K562 (cell line): ENCODE data around the gene TMEM178A. TPM values are rescaled to one million over a fixed set of nuclear protein-coding genes. Genes with fewer than 3 reads are reported as not detected.

Source experiments
- ATAC-seq: fragments of 200-7000 bp; cut with Tn5 transposase; 3 replicates; pipeline ENCODE4 v1.9.1; 2020; ENCODE audit warnings: moderate library complexity
- BruUV-seq: library from RNA; stranded (reverse); fragments of 400-500 nt; replicated peaks from 2 replicates; lab custom pipeline; 2021; lab: Mats Ljungman, UMichigan
- CTCF ChIA-PET: fragments of 300-600 bp; formaldehyde crosslinking; extraction: SDS; loops from one replicate; lab custom pipeline; 2021; ENCODE audit warnings: low intra/inter-chr PET ratio; lab: Yijun Ruan, JAX
- POLR2A ChIA-PET: fragments of 300-600, 350-650 bp; sonication (Branson Sonifier 250); formaldehyde crosslinking; extraction: SDS; loops from one replicate; lab custom pipeline; 2021; ENCODE audit warnings: antibody characterized with exemption, inconsistent platforms; lab: Yijun Ruan, JAX
- DNase-seq, 4 experiments: peaks; one replicate each; pipeline versions ENCODE4 v3.0.0 to v3.0.0-alpha.2; 2011 to 2018; ENCODE audit warnings: low spot score in 3 of 4, mixed read lengths in 3 of 4; ENCODE audit errors: extremely low read depth in 1 of 4
- FAIRE-seq: peaks from 2 replicates; lab custom pipeline; 2011; peaks lifted over from hg19 to GRCh38; lab: Jason Lieb, UNC
- H2AFZ ChIP-seq: 2 replicates; pipeline ENCODE4 v1.6.0; 2011; ENCODE audit warnings: low read depth, low read length, control low read depth, inconsistent platforms
- H3K27ac ChIP-seq: fragments of 200-600 bp; 3 replicates; pipeline ENCODE4 v1.8.0; 2011; ENCODE audit warnings: low read depth, mild to moderate bottlenecking, control low read depth, inconsistent platforms, low read length, moderate library complexity, mixed read lengths; ENCODE audit errors: extremely low read depth
- H3K27me3 ChIP-seq, 2 experiments: fragments of 300-600 bp in 1 of 2; 2 replicates in 1 of 2; 3 replicates in 1 of 2; pipeline versions ENCODE4 v1.6.0 to v1.8.0; 2011; ENCODE audit warnings: inconsistent platforms in 2 of 2, low read length in 2 of 2, mild to moderate bottlenecking in 1 of 2, mixed read lengths in 1 of 2, moderate library complexity in 1 of 2; ENCODE audit not compliant: control insufficient read depth in 2 of 2, insufficient read depth in 2 of 2
- H3K36me3 ChIP-seq: fragments of 300-600 bp; 3 replicates; pipeline ENCODE4 v1.8.0; 2011; ENCODE audit warnings: mild to moderate bottlenecking, low read length, inconsistent platforms; ENCODE audit not compliant: control insufficient read depth, insufficient read depth
- H3K4me1 ChIP-seq, 2 experiments: fragments of 200-600 bp in 1 of 2; replicated peaks in 1 of 2; 2 replicates in 1 of 2; 3 replicates in 1 of 2; pipeline versions ENCODE4 v1.5.1 to v1.8.0; 2011; ENCODE audit warnings: inconsistent platforms in 2 of 2, low read length in 2 of 2, mild to moderate bottlenecking in 1 of 2, mixed read lengths in 1 of 2, moderate library complexity in 1 of 2; ENCODE audit not compliant: control insufficient read depth in 2 of 2, insufficient read depth in 2 of 2
- H3K4me2 ChIP-seq: 2 replicates; pipeline ENCODE4 v1.6.1; 2011; ENCODE audit warnings: low read length, control low read depth, inconsistent platforms, mixed read lengths; ENCODE audit not compliant: insufficient read depth
- H3K4me3 ChIP-seq: fragments of 200-600 bp; sonication (generic), shearing (Covaris generic); 2 replicates; pipeline ENCODE4 v1.5.1; 2016; ENCODE audit warnings: control low read depth, inconsistent platforms
- H3K79me2 ChIP-seq: fragments of 200-600 bp; 3 replicates; pipeline ENCODE4 v1.8.0; 2011; ENCODE audit warnings: low read length, inconsistent platforms; ENCODE audit not compliant: control insufficient read depth, insufficient read depth
- H3K9ac ChIP-seq, 2 experiments: 2 replicates each; pipeline versions ENCODE4 v1.6.0 to v1.6.1; 2011; ENCODE audit warnings: low read depth in 2 of 2, low read length in 2 of 2, control low read depth in 1 of 2, inconsistent platforms in 1 of 2, mild to moderate bottlenecking in 1 of 2, mixed read lengths in 1 of 2; ENCODE audit not compliant: insufficient read depth in 1 of 2
- H3K9me1 ChIP-seq: one replicate; pipeline ENCODE4 v1.6.0; 2011; ENCODE audit warnings: inconsistent platforms, mild to moderate bottlenecking, low read length, moderate library complexity; ENCODE audit not compliant: control insufficient read depth, insufficient read depth
- H3K9me3 ChIP-seq: replicated peaks from 2 replicates; pipeline ENCODE4 v1.5.1; 2011; ENCODE audit warnings: low read depth, low read length, inconsistent platforms; ENCODE audit not compliant: control insufficient read depth, insufficient read depth
- H4K20me1 ChIP-seq: replicated peaks from 2 replicates; pipeline ENCODE4 v1.6.1; 2011; ENCODE audit warnings: low read length, inconsistent platforms, mixed read lengths; ENCODE audit not compliant: control insufficient read depth, insufficient read depth
- BDP1 ChIP-seq: IDR thresholded peaks from 3 replicates; pipeline ENCODE4 v1.6.1; 2011; ENCODE audit not compliant: insufficient read length, insufficient read depth
- CBFA2T2 ChIP-seq: fragments of 450-650 bp; conservative IDR thresholded peaks from 2 replicates; pipeline ENCODE4 v1.6.1; 2017; ENCODE audit warnings: mild to moderate bottlenecking
- HDAC3 ChIP-seq: fragments of 450-650 bp; IDR thresholded peaks from 2 replicates; pipeline ENCODE4 v1.6.1; 2018; ENCODE audit warnings: borderline replicate concordance, mild to moderate bottlenecking, moderate library complexity; ENCODE audit not compliant: partially characterized antibody
- PCBP2 ChIP-seq: fragments of 200-400 bp; formaldehyde crosslinking; IDR thresholded peaks from 2 replicates; pipeline ENCODE4 v1.6.1; 2018; ENCODE audit warnings: low read length, low read depth, mild to moderate bottlenecking, moderate library complexity; ENCODE audit not compliant: poor library complexity, severe bottlenecking
- PURB ChIP-seq: sonication (generic); formaldehyde crosslinking; IDR thresholded peaks from 2 replicates; pipeline ENCODE4 v1.9.0; 2021; ENCODE audit warnings: low read depth, mild to moderate bottlenecking, missing genetic modification reagents
- SMARCA5 ChIP-seq: fragments of 450-650 bp; IDR thresholded peaks from 2 replicates; pipeline ENCODE4 v1.6.1; 2016
- TAF15 ChIP-seq: fragments of 200-400 bp; formaldehyde crosslinking; IDR thresholded peaks from 2 replicates; pipeline ENCODE4 v1.6.1; 2017; ENCODE audit warnings: mild to moderate bottlenecking, low read depth, low read length, moderate library complexity
- THAP12 ChIP-seq: fragments of 250-450 bp; sonication (Bioruptor Pico); IDR thresholded peaks from 2 replicates; pipeline ENCODE4 v1.9.0; 2021; ENCODE audit warnings: mild to moderate bottlenecking, inconsistent platforms
- WHSC1 ChIP-seq: IDR thresholded peaks from one replicate; pipeline ENCODE4 v1.6.1; 2012; ENCODE audit warnings: low read length, control low read depth, inconsistent platforms
- ZNF449 ChIP-seq: fragments of 250-450 bp; sonication (Bioruptor Pico); IDR thresholded peaks from 2 replicates; pipeline ENCODE4 v1.8.0; 2022; ENCODE audit warnings: moderate library complexity, mild to moderate bottlenecking, inconsistent platforms
- ZNF778 ChIP-seq: fragments of 450-650 bp; formaldehyde crosslinking; IDR thresholded peaks from 2 replicates; pipeline ENCODE4 v1.4.0; 2020; ENCODE audit warnings: mild to moderate bottlenecking, moderate library complexity
- ZSCAN29 ChIP-seq: fragments of 450-650 bp; IDR thresholded peaks from 2 replicates; pipeline ENCODE4 v1.6.1; 2017
- WGBS: fragments of 100-300 bp; shearing (Covaris generic); methylation state at CpG from one replicate; pipeline ENCODE4 v1.1.6; 2016; ENCODE audit warnings: low coverage, mixed read lengths; ENCODE audit not compliant: insufficient coverage; ENCODE audit errors: missing lambda C conversion rate; 5-methylcytosine and 5-hydroxymethylcytosine counted together
- in situ Hi-C: fragments of 300-500 bp; cut with MboI; formaldehyde crosslinking; loops from 4 replicates; pipeline ENCODE4 v1.15.0; 2018; ENCODE audit warnings: inconsistent platforms, mixed read lengths
- intact Hi-C: fragments of 100-400 bp; cut with micrococcal nuclease; formaldehyde crosslinking; loops from 2 replicates; pipeline ENCODE4 v1.14.2; 2022
- polyA plus RNA-seq, 8 experiments: library from polyadenylated mRNA; depleted of rRNA in 4 of 8; stranded (reverse) in 5 of 8; unstranded in 3 of 8; fragments of >200 nt; fragmentation: Nextera tagmentation in 2 of 8; fragmentation: Illumina TruSeq in 1 of 8; extraction: Ambion mirVana in 2 of 8; extraction: Trizol in 1 of 8; gene quantifications; 2 replicates each; pipeline versions ENCODE4 v1.2.1 to v1.2.3, GENCODE V29; 2011 to 2014; ENCODE audit warnings: inconsistent platforms in 1 of 8, missing spikeins in 1 of 8
- total RNA-seq, 7 experiments: library from RNA; depleted of rRNA in 6 of 7; stranded (reverse); fragments of >200 nt in 6 of 7; fragmentation: Illumina TruSeq in 2 of 7; extraction: Trizol in 2 of 7; gene quantifications; 2 replicates each; pipeline versions ENCODE4 v1.2.1 to v1.2.3, GENCODE V29; 2011 to 2021; ENCODE audit warnings: low replicate concordance in 1 of 7

Gene TMEM178A
- total and polyA plus RNA-seq, 9 of the 15 experiments (the other 6 are each of a cell fraction or from before 2014, with no cell fraction given) = 0.04 to 0.17 TPM; not detected in 7

GRCh38 chr2:39719317-39719716 lies 53.6 kb downstream of the TMEM178A start:
- Histone ChIP-seq H3K4me1 (no peaks in the 10 kb centered on the region), H3K27me3 (peaks cover 10 to 23% of the 10 kb centered on the region in 2 experiments; a peak in 4 of 5 replicates), H3K9me1 (no peaks in the 10 kb centered on the region), H3K9ac (no peak overlapping the region), H3K36me3 (no peaks in the 10 kb centered on the region), H3K79me2 (no peaks in the 10 kb centered on the region), H4K20me1 (no peaks in the 10 kb centered on the region), H3K4me2 (no peak overlapping the region), H2AFZ (no peak overlapping the region), H3K4me3 (no peak overlapping the region), H3K9me3 (no peaks in the 10 kb centered on the region), H3K27ac (no peak overlapping the region)
- TF ChIP-seq HDAC3 (no peak), SMARCA5 (no peak), ZNF449 (CRISPR knock-in tag) (no peak), PURB (CRISPR knock-in tag) (no peak), WHSC1 (no peak), THAP12 (CRISPR knock-in tag) (no peak), PCBP2 (no peak), BDP1 (no peak), ZSCAN29 (no peak), TAF15 (no peak), CBFA2T2 (no peak), ZNF778 (CRISPR knock-in tag) (no peak)
- intact Hi-C loops (no loop called here), in situ Hi-C loops (no loop called here)
- FAIRE-seq (no peak), DNase-seq (no peak), ATAC-seq (no peak; the same call in 1 of the 3 replicates)
- no TSS peak for BruUV-seq
- WGBS = 33% methylated on average over 8 of the region's 8 CpGs
- ChIA-PET POLR2A (no interaction called here), CTCF (no interaction called here)
